PFSK-1 (cell line): ENCODE measurements around the gene CHMP6.

Source experiments
- FOXP2 ChIP-seq: optimal IDR thresholded peaks from 2 replicates; pipeline ENCODE3; 2011; ENCODE audit warnings: borderline replicate concordance, control low read depth, inconsistent platforms; ENCODE audit not compliant: insufficient read depth; ENCODE audit errors: extremely low read length, extremely low read depth
- POLR2AphosphoS5 ChIP-seq: IDR thresholded peaks from 2 replicates; pipeline ENCODE4 v1.6.1; 2012; ENCODE audit warnings: low read depth, mild to moderate bottlenecking, control low read depth, low read length, moderate library complexity
- REST ChIP-seq, 2 experiments: IDR thresholded peaks; 2 replicates each; pipeline versions ENCODE4 v1.6.1 to v1.8.0; 2011 to 2012; ENCODE audit warnings: low read depth in 2 of 2, low read length in 2 of 2, control low read depth in 1 of 2, inconsistent platforms in 1 of 2, mild to moderate bottlenecking in 1 of 2, moderate library complexity in 1 of 2; ENCODE audit not compliant: insufficient read depth in 1 of 2
- SIN3A ChIP-seq: IDR thresholded peaks from 2 replicates; pipeline ENCODE4 v1.6.1; 2012; ENCODE audit warnings: mild to moderate bottlenecking, low read length, moderate library complexity, borderline replicate concordance; ENCODE audit not compliant: insufficient read depth
- TAF1 ChIP-seq: IDR thresholded peaks from 2 replicates; pipeline ENCODE4 v1.6.1; 2012; ENCODE audit warnings: low read length, control low read depth, borderline replicate concordance; ENCODE audit not compliant: insufficient read depth

The CHMP6 gene

DNA sequence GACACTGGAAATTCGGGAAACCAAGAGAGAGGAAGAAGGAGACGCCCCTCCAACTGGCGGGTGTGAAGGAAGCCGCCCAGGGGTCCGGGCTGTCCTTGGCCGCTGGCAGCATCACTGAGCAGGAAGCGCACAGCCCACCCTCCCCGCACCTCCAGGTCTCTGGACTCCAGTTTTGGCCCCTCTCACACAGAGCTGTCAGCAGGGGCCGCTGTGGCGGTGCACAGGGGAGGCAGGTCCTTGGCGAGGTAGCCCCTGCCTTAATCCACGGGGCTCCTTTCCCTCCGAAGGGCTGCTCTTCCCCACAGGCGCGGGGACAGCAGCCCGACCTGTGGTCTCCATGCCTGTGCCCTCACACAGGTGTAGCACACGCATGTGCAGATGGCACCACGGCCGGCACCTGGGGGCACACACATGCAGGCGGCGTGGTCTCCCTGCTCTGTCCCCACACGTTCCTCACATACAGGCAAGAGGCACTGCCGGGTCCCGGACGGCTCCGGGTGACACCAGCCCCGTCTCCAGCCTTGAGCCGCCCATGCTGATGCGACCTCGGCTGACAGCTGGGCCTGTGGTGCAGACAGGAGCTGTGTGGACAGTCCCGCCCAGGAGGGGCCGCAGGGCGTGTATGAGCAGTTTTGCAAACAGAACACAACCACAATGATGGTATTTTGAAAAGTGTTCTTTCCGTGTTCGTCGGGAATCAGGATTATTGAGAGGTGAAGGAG lies 26.6 kb upstream of the CHMP6 start:
- TF ChIP-seq POLR2AphosphoS5 (no peak), TAF1 (no peak), FOXP2 (no peak), REST (IDR thresholded peaks at IDR 0.05; ENCODE audit: insufficient read depth in 1 of 2, low read depth in 2 of 2, low read length in 2 of 2) (no peak), SIN3A (no peak)

GRCh38 chr17:80965606-80966005 lies 26.0 kb upstream of the CHMP6 start:
- no peak for TF ChIP-seq POLR2AphosphoS5
- TF ChIP-seq FOXP2, result no peak
- TF ChIP-seq TAF1, result no peak
- TF ChIP-seq REST (IDR thresholded peaks at IDR 0.05; ENCODE audit: insufficient read depth in 1 of 2, low read depth in 2 of 2, low read length in 2 of 2), result no peak
- no peak for TF ChIP-seq SIN3A

DNA sequence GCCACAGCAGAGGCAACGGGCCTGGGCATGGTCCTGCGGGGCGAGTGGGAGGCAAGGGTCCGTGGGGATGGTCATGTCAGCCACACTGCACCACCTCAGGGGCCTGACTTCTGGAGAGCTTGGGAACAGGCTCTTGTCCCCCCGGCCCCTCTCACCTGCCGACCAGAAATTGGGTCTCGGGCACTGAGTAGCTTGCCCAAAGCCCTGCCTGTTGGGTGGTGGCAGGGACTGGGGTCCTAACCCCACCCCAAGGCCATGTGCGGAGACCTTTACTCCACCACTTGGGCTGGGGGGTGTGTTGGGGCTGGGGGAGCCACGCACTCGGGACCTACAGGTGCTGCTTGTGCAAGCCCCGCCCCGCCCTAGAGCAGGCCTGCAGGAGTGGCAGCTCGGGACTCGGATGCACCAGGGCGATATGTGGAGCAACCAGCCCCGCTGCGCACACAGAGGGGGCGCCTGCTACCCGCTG lies 24.2 kb upstream of the CHMP6 start:
- no peak for TF ChIP-seq TAF1
- no peak for TF ChIP-seq REST (IDR thresholded peaks at IDR 0.05; ENCODE audit: insufficient read depth in 1 of 2, low read depth in 2 of 2, low read length in 2 of 2)
- no peak for TF ChIP-seq FOXP2
- TF ChIP-seq SIN3A, result no peak
- no peak for TF ChIP-seq POLR2AphosphoS5

DNA sequence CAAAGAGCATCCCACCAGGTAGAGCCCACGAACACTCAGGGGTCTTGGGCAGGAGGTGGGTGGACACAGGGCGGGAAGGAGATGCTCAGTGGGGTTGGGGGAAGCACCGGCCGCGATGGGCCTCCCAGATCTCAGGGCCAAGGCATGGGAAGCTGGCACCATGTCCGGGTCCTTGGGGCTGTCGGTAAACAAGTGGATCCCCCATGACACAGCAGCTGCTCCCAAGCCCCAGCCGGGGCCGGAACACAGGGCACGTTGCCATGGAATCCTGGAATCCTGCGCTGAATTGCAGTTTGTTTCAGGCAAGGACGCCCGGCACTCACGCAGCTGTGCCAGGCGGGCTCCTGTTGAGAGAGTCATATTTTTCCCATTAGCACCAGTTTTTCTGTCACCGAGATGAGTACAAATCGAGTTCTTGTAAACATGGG lies 23.0 kb upstream of the CHMP6 start:
- TF ChIP-seq TAF1 (no peak), SIN3A (no peak), POLR2AphosphoS5 (no peak), REST (IDR thresholded peaks at IDR 0.05; ENCODE audit: insufficient read depth in 1 of 2, low read depth in 2 of 2, low read length in 2 of 2) (no peak), FOXP2 (no peak)
